OCI-M2 (cell line): ENCODE data around the gene SLC38A1.

Experiments
- DNase-seq: peaks from one replicate; lab custom pipeline; 2025; ENCODE audit not compliant: unreplicated experiment; lab: John Stamatoyannopoulos, UW

The SLC38A1 gene

GRCh38 chr12:46234000-46234399 lies 34.8 kb downstream of the SLC38A1 start:
- DNase-seq: no peak

GRCh38 chr12:46233423-46233822 lies 35.4 kb downstream of the SLC38A1 start:
- no peak for DNase-seq

GRCh38 chr12:46230983-46231382 lies 37.9 kb downstream of the SLC38A1 start:
- DNase-seq: no peak

- DNase-seq: no peak
These were observed 38.5 kb downstream of the SLC38A1 start for GRCh38 chr12:46230306-46230705.

GRCh38 chr12:46227616-46228015 lies 41.2 kb downstream of the SLC38A1 start:
- no peak for DNase-seq

GRCh38 chr12:46224386-46224785 lies 44.5 kb downstream of the SLC38A1 start:
- no peak for DNase-seq

- DNase-seq: no peak
These were observed 45.8 kb downstream of the SLC38A1 start for GRCh38 chr12:46223047-46223446.

GRCh38 chr12:46222636-46223035 lies 46.2 kb downstream of the SLC38A1 start:
- DNase-seq: no peak

GRCh38 chr12:46221255-46222128 lies 47.4 kb downstream of the SLC38A1 start:
- DNase-seq: no peak

- DNase-seq: no peak
These were observed 48.8 kb downstream of the SLC38A1 start for GRCh38 chr12:46219877-46220655.

- no peak for DNase-seq
These were observed 49.5 kb downstream of the SLC38A1 start for GRCh38 chr12:46219132-46219876.

- DNase-seq: no peak
These were observed 50.3 kb downstream of the SLC38A1 start for GRCh38 chr12:46218322-46219095.

- DNase-seq: peak; percentile 23
These were observed 51.1 kb downstream of the SLC38A1 start for GRCh38 chr12:46217541-46218321.

GRCh38 chr12:46214668-46215436 lies 54.0 kb downstream of the SLC38A1 start:
- DNase-seq: no peak

- DNase-seq: no peak
These were observed 56.5 kb downstream of the SLC38A1 start for GRCh38 chr12:46212108-46212982.

GRCh38 chr12:46210873-46211439 lies 57.9 kb downstream of the SLC38A1 start:
- DNase-seq: no peak

GRCh38 chr12:46209914-46210872 lies 58.6 kb downstream of the SLC38A1 start:
- DNase-seq: no peak
